Lung (tissue), 12 donors: ENCODE measurements around the gene H2BW1. TPM values are rescaled to one million over a fixed set of nuclear protein-coding genes. Genes with fewer than 3 reads are reported as not detected.

Source experiments
- ATAC-seq: fragments of 200-7000 bp; cut with Tn5 transposase; one replicate; pipeline ENCODE4 v1.9.1; 2020; ENCODE audit warnings: moderate number of reproducible peaks; ENCODE audit not compliant: insufficient read depth, low FRiP score
- DNase-seq, 3 donors: peaks; one replicate each; pipeline ENCODE4 v3.0.0-alpha.2; 2013 to 2017
- H3K27ac ChIP-seq, 2 donors: one replicate each; pipeline ENCODE4 v1.5.1; 2013; ENCODE audit warnings: mild to moderate bottlenecking in 2 of 2, moderate library complexity in 2 of 2, control low read depth in 1 of 2, inconsistent platforms in 1 of 2, low read depth in 1 of 2, low read length in 1 of 2
- H3K27me3 ChIP-seq, 3 donors: one replicate each; pipeline ENCODE4 v1.5.1; 2013; ENCODE audit warnings: low read length in 2 of 3; ENCODE audit not compliant: control insufficient read depth in 3 of 3, insufficient read depth in 3 of 3
- H3K36me3 ChIP-seq, 4 donors: one replicate each; pipeline ENCODE4 v1.5.1; 2013; ENCODE audit warnings: low read length in 4 of 4, mild to moderate bottlenecking in 1 of 4, moderate library complexity in 1 of 4; ENCODE audit not compliant: control insufficient read depth in 4 of 4, insufficient read depth in 4 of 4
- H3K4me1 ChIP-seq, 5 donors: one replicate each; pipeline ENCODE4 v1.5.1; 2013; ENCODE audit warnings: low read length in 5 of 5, mild to moderate bottlenecking in 2 of 5, moderate library complexity in 1 of 5; ENCODE audit not compliant: control insufficient read depth in 5 of 5, insufficient read depth in 5 of 5
- H3K4me3 ChIP-seq: one replicate; pipeline ENCODE4 v1.5.1; 2013; ENCODE audit warnings: mild to moderate bottlenecking, control low read depth, moderate library complexity
- H3K9ac ChIP-seq, 2 donors: one replicate each; pipeline ENCODE4 v1.5.1; 2013; ENCODE audit warnings: low read length in 2 of 2, control low read depth in 1 of 2; ENCODE audit not compliant: insufficient read depth in 1 of 2
- H3K9me3 ChIP-seq, 4 donors: one replicate each; pipeline ENCODE4 v1.5.1; 2013; ENCODE audit warnings: low read length in 3 of 4, mild to moderate bottlenecking in 1 of 4, moderate library complexity in 1 of 4; ENCODE audit not compliant: control insufficient read depth in 4 of 4, insufficient read depth in 3 of 4
- CTCF ChIP-seq: IDR thresholded peaks from 2 replicates; pipeline ENCODE4 v1.5.1; 2012; ENCODE audit warnings: mild to moderate bottlenecking; ENCODE audit errors: control extremely low read depth, extremely low read depth
- WGBS, 2 donors: extraction: QIAGEN DNeasy Blood & Tissue Kit; methylation state at CpG; one replicate each; pipeline ENCODE4 v1.1.7; 2013; 5-methylcytosine and 5-hydroxymethylcytosine counted together
- polyA plus RNA-seq, 2 donors: library from polyadenylated mRNA; stranded (reverse); fragments of 200-250 nt; gene quantifications; one replicate each; pipeline ENCODE4 v1.2.1, GENCODE V29; 2013
- total RNA-seq, 2 donors: library from RNA; depleted of rRNA in 1 of 2; stranded (reverse); fragments of >200 nt in 1 of 2; gene quantifications; one replicate each; pipeline ENCODE4 v1.2.1, GENCODE V29; 2014 to 2021
- donor health status: control.
- donor health status: control.
- donor health status: Bipolar disorder and iron deficiency.
- donor health status: healthy.
- donor health status: DM: yes; HTN: yes; CAD: no.

The H2BW1 gene
- total and polyA plus RNA-seq, 4 donors, result not detected

- ATAC-seq (no peak), DNase-seq (no peak)
- Histone ChIP-seq H3K27ac (no peak overlapping the region), H3K4me3 (no peak overlapping the region), H3K36me3 (no peaks in the 10 kb centered on the region), H3K9ac (no peak overlapping the region), H3K4me1 (no peaks in the 10 kb centered on the region), H3K27me3 (peaks cover 0 to 15% (median 0%) of the 10 kb centered on the region in 3 donors), H3K9me3 (peaks cover 0 to 3% (median 0%) of the 10 kb centered on the region in 4 donors)
- TF ChIP-seq CTCF, result no peak
- 72% methylated on average over 5 of the region's 5 CpGs for WGBS, 2 donors
These were observed 32.1 kb upstream of the H2BW1 start for GRCh38 chrX:104045642-104046041.

- ATAC-seq, result no peak
- 86 to 91% methylated on average over 4 of the region's 4 CpGs for WGBS, 2 donors
- Histone ChIP-seq H3K4me3 (no peak overlapping the region), H3K9ac (no peak overlapping the region), H3K27ac (no peak overlapping the region), H3K27me3 (peaks cover 0 to 10% (median 0%) of the 10 kb centered on the region in 3 donors), H3K4me1 (no peaks in the 10 kb centered on the region), H3K9me3 (peaks cover 0 to 1% (median 0%) of the 10 kb centered on the region in 4 donors), H3K36me3 (no peaks in the 10 kb centered on the region)
- no peak for DNase-seq
- no peak for TF ChIP-seq CTCF
These were observed 27.5 kb upstream of the H2BW1 start for GRCh38 chrX:104041003-104041402.

- Histone ChIP-seq H3K9me3 (peaks cover 0 to 1% (median 0%) of the 10 kb centered on the region in 4 donors), H3K4me1 (no peaks in the 10 kb centered on the region), H3K27ac (no peak within 1 kb of the TSS), H3K4me3 (no peak within 1 kb of the TSS), H3K27me3 (peaks cover 0 to 10% (median 0%) of the 10 kb centered on the region in 3 donors), H3K9ac (no peak within 1 kb of the TSS), H3K36me3 (no peaks in the 10 kb centered on the region)
- ATAC-seq (no peak), DNase-seq (no peak)
- no peak for TF ChIP-seq CTCF
- WGBS, 2 donors, result 91 to 94% methylated on average over 37 to 39 of the region's 39 CpGs
These were observed 26.4 kb upstream of the H2BW1 start, which contains the start of gene H2BW2 for GRCh38 chrX:104039689-104040505. TSS of gene H2BW2 (plus strand) at chrX:104039956. CDS start at chrX:104039995, 39 bp downstream.
